IPS DF 6.9 (cell line): ENCODE data around the gene PLK3.
"Not testable (repeated sequence)": the region's sequence is repeated elsewhere in the genome, so short reads cannot be mapped to it uniquely, and the experiment has no call there.

Experiments
- DNase-seq: peaks from one replicate; pipeline ENCODE4 v3.0.0-alpha.2; 2013; ENCODE audit warnings: low read depth, low spot score
- H3K27ac ChIP-seq: one replicate; pipeline ENCODE4 v1.5.1; 2013; ENCODE audit warnings: low read length, control low read depth
- H3K27me3 ChIP-seq: 2 replicates; pipeline ENCODE4 v1.6.1; 2013; ENCODE audit warnings: mild to moderate bottlenecking, low read length; ENCODE audit not compliant: control insufficient read depth, insufficient read depth
- H3K36me3 ChIP-seq: 2 replicates; pipeline ENCODE4 v1.6.1; 2013; ENCODE audit warnings: low read length; ENCODE audit not compliant: control insufficient read depth, insufficient read depth
- H3K4me1 ChIP-seq: 2 replicates; pipeline ENCODE4 v1.6.1; 2013; ENCODE audit warnings: low read length; ENCODE audit not compliant: control insufficient read depth, insufficient read depth
- H3K4me3 ChIP-seq: 2 replicates; pipeline ENCODE4 v1.5.1; 2013; ENCODE audit warnings: mild to moderate bottlenecking, low read length
- H3K9me3 ChIP-seq: 2 replicates; pipeline ENCODE4 v1.6.1; 2013; ENCODE audit warnings: low read length, inconsistent platforms; ENCODE audit not compliant: control insufficient read depth, insufficient read depth
- WGBS: extraction: QIAGEN DNeasy Blood & Tissue Kit; methylation state at CpG from one replicate; pipeline ENCODE4 v1.1.7; 2013; ENCODE audit warnings: mixed read lengths, missing lambda C conversion rate; ENCODE audit not compliant: insufficient read length, insufficient coverage; 5-methylcytosine and 5-hydroxymethylcytosine counted together

Gene PLK3

GRCh38 chr1:44830900-44831304, 30.7 kb downstream of the PLK3 start:
- Histone ChIP-seq H3K36me3 (no peaks in the 10 kb centered on the region), H3K4me1 (peaks cover 4% of the 10 kb centered on the region), H3K9me3 (no peaks in the 10 kb centered on the region), H3K27ac (no peak overlapping the region), H3K27me3 (no peaks in the 10 kb centered on the region), H3K4me3 (no peak overlapping the region)
- no CpG with 5 or more reads among the region's 10 CpGs for WGBS
- no peak for DNase-seq

GRCh38 chr1:44831516-44831915, 31.3 kb downstream of the PLK3 start:
- Histone ChIP-seq H3K4me3 (no peak overlapping the region), H3K27me3 (no peaks in the 10 kb centered on the region), H3K9me3 (no peaks in the 10 kb centered on the region), H3K36me3 (no peaks in the 10 kb centered on the region), H3K27ac (no peak overlapping the region), H3K4me1 (peaks cover 4% of the 10 kb centered on the region)
- WGBS, result no CpG with 5 or more reads among the region's 9 CpGs
- no peak for DNase-seq

- Histone ChIP-seq H3K27me3 (no peaks in the 10 kb centered on the region), H3K9me3 (no peaks in the 10 kb centered on the region), H3K27ac (no peak overlapping the region), H3K36me3 (no peaks in the 10 kb centered on the region), H3K4me3 (no peak overlapping the region), H3K4me1 (peaks cover 4% of the 10 kb centered on the region)
- WGBS, result no CpG with 5 or more reads among the region's 13 CpGs
- DNase-seq, result no peak
Observed at GRCh38 chr1:44832056-44832705, 32.0 kb downstream of the PLK3 start.

DNA sequence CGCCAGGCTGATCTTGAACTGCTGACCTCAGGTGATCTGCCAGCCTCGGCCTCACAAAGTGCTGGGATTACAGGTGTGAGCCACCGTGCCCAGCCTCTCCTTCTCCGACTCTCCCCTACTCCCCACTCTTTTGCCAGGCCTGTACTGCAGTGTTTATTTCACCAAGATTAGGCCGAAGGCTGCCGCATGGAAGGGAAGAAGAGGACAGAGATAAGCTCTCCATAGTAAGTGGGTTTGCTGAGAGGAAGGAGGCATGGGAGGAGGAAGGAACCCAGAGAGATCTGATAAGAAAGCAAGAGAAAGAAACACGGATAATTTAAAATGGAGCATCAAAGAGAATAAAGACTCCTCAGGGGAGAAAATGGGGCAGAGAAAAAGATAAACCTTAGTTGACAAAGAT, 34.2 kb downstream of the PLK3 start:
- no peak overlapping the region for H3K27ac ChIP-seq
- no peaks in the 10 kb centered on the region for H3K36me3 ChIP-seq
- peaks cover 4% of the 10 kb centered on the region for H3K4me1 ChIP-seq
- H3K4me3 ChIP-seq, result no peak overlapping the region
- no peaks in the 10 kb centered on the region for H3K9me3 ChIP-seq
- no peak for DNase-seq
- no peaks in the 10 kb centered on the region for H3K27me3 ChIP-seq
- no CpG with 5 or more reads among the region's 7 CpGs for WGBS

GRCh38 chr1:44835738-44836675, 35.8 kb downstream of the PLK3 start:
- Histone ChIP-seq H3K36me3 (no peaks in the 10 kb centered on the region), H3K4me1 (peaks cover 4% of the 10 kb centered on the region), H3K9me3 (no peaks in the 10 kb centered on the region), H3K27me3 (no peaks in the 10 kb centered on the region), H3K27ac (no peak overlapping the region), H3K4me3 (no peak overlapping the region)
- WGBS, result no CpG with 5 or more reads among the region's 23 CpGs
- DNase-seq, result peak; percentile 86

- no CpG with 5 or more reads among the region's 11 CpGs for WGBS
Observed at GRCh38 chr1:44838294-44838693, 38.1 kb downstream of the PLK3 start.

GRCh38 chr1:44839576-44839975, 39.4 kb downstream of the PLK3 start:
- WGBS, result no CpG with 5 or more reads among the region's 4 CpGs
- Histone ChIP-seq H3K27ac (no peak overlapping the region), H3K27me3 (no peaks in the 10 kb centered on the region), H3K4me3 (no peak overlapping the region), H3K9me3 (no peaks in the 10 kb centered on the region), H3K4me1 (no peaks in the 10 kb centered on the region), H3K36me3 (no peaks in the 10 kb centered on the region)
- no peak for DNase-seq

More at GRCh38 chr1:44838294-44838693, 38.1 kb downstream of the PLK3 start:
- not testable (repeated sequence) for H3K27ac ChIP-seq, H3K27me3 ChIP-seq, H3K36me3 ChIP-seq, H3K4me1 ChIP-seq, H3K9me3 ChIP-seq, DNase-seq, H3K4me3 ChIP-seq

DNA sequence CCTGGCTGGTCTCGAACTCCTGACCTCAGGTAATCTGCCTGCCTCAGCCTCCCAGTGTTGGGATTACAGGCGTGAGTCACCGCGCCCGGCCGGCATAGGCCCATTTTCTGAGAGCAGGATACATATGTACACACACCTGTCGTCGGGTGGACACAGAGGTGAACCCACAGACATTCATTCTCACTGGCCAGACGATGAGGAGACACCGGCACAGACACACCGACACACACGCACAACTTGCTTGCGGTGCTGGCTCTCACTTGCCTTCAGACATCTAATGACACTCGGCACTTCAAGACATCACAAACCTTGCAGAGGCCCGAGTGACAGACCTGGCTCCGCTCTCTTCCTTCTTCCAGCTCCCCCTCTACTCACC, 42.3 kb downstream of the PLK3 start:
- no peak for DNase-seq
- Histone ChIP-seq H3K36me3 (no peaks in the 10 kb centered on the region), H3K4me1 (no peaks in the 10 kb centered on the region), H3K4me3 (peak overlapping the region; percentile 78; the same call in 1 of the 2 replicates), H3K27me3 (no peaks in the 10 kb centered on the region), H3K9me3 (no peaks in the 10 kb centered on the region), H3K27ac (no peak overlapping the region)
- WGBS, result no CpG with 5 or more reads among the region's 16 CpGs

DNA sequence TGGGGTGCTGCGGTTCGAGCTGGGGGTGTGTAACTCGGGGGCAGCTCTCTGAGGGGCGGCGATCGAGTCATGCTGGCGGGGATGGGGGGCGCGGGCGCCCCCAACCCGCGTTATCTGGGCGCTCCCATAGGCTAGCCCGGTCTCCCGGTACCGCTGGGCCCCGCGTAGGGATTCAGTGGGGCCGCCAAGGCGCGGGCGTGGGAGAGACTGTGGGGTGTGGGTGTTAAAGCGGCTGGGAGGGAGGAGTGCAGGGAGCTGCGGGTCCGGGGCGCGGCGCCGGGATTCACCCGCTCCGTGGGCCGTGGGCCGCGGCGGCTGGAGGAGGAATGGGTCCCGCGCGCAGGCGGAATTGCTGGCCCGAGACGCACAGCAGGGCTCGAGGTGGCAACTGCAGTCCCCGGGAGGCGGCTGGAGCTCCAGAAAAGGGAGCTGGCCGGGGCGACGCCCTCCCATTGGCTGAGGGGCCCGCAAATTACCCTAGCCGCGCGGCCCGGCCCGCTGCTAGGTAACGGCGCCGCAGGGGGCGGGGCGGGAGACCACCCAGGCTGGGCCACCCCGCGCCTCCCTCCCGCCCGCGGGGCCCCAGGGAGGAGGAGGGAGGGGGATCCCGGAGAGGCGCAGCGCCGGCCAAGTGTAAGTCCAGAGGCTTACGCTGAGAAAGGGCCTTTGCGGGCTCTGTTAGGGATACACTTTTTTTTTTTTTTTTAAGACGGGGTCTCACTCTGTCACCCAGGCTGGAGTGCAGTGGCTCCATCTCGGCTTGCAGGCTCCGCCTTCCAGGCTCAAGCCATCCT, 42.9 kb downstream of the PLK3 start, which contains the start of gene PTCH2:
TSS of gene PTCH2 (minus strand) at position 392 of the 794 bp plus-strand sequence. CDS start at position 71, 321 bp downstream.
- Histone ChIP-seq H3K4me3 (peak within 1 kb of the TSS; percentile 78; the same call in 1 of the 2 replicates), H3K9me3 (no peaks in the 10 kb centered on the region), H3K27me3 (no peaks in the 10 kb centered on the region), H3K36me3 (no peaks in the 10 kb centered on the region), H3K27ac (no peak within 1 kb of the TSS), H3K4me1 (no peaks in the 10 kb centered on the region)
- no CpG with 5 or more reads among the region's 72 CpGs for WGBS
- DNase-seq, result no peak

DNA sequence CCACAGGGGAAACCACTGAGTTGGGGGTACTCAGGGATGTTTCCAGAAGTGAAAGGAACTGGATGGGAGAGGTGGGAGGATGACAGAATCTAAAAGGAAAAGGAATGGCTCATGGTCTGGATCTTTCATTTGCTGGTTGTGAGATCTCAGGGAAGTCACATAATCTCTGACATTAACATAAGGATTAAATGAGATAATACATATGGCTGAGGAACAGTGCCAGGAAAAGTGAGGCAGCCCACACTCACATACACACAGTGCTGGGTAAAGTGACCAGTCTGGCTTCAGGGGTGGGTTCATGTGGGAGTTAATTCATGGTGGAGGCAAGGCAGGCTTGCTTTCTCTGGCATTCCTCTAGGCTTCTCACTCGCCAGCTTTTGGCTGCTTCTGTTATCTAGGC, 46.8 kb downstream of the PLK3 start:
- no CpG with 5 or more reads among the region's 1 CpG for WGBS
- DNase-seq, result no peak
- no peak overlapping the region for H3K4me3 ChIP-seq
- no peaks in the 10 kb centered on the region for H3K36me3 ChIP-seq
- H3K4me1 ChIP-seq, result no peaks in the 10 kb centered on the region
- no peak overlapping the region for H3K27ac ChIP-seq
- H3K27me3 ChIP-seq, result no peaks in the 10 kb centered on the region
- H3K9me3 ChIP-seq, result no peaks in the 10 kb centered on the region
